AG08396 (cell line): ENCODE data around the gene LAYN.

Source experiments
- DNase-seq: peaks from one replicate; pipeline ENCODE4 v3.0.0; 2012; ENCODE audit warnings: low spot score, mixed read lengths

LAYN gene

GRCh38 chr11:111531136-111531535 is 9.4 kb upstream of the LAYN start:
- no peak for DNase-seq

DNA sequence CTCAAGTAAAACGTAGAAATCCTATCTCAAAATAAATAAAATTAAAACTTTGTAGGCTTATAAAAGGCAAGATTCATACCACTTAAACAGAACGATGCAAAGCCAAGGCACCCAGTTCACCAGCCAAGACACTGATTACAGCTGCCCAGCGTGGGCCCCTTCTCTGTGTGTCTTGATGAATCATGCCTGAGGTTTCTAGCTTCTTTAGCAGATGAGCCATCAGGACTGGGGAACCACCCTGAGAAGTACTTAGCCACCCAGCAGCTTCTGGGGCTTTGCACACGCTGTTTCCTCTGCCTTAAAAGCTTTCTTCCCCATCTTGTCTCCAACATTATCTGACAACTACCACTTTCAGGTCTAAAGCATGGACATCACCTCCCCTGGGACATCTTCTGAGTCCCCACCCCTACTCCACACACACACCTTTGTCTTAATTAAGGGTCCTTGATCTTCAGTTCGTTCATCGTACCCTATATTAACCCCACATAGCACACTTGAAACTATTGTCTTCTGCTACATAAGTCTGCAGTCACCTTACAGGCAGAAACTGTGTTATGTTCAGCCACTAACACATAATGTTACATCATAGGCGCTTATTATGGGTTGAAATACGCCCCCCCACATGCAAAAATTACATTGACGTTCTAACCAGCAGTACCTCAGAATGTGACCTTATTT is 8.7 kb upstream of the LAYN start:
- DNase-seq: peak; percentile 80

DNA sequence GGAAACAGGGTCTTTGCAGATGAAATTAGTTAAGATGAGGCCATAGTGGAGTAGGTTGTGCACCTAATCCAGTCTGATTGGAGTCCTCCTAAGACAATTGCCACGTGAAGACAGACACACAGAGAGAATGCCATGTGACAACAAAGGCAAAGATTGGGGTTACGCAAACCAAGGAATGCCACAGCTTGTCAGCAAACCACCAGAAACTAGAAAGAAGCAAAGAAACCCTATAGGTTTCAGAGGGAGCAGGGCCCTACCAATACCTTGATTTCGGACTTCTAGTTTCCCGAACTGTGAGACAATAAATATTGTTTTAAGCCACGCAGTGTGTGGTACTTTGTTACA is 8.2 kb upstream of the LAYN start:
- DNase-seq: no peak

- no peak for DNase-seq
Observed at GRCh38 chr11:111535281-111535680, 5.2 kb upstream of the LAYN start.

GRCh38 chr11:111537336-111537860 is 3.1 kb upstream of the LAYN start:
- DNase-seq: no peak

- no peak for DNase-seq
Observed at GRCh38 chr11:111538407-111539114, 2.0 kb upstream of the LAYN start.

GRCh38 chr11:111539426-111540113 is 950 bp upstream of the LAYN start:
- no peak for DNase-seq

DNA sequence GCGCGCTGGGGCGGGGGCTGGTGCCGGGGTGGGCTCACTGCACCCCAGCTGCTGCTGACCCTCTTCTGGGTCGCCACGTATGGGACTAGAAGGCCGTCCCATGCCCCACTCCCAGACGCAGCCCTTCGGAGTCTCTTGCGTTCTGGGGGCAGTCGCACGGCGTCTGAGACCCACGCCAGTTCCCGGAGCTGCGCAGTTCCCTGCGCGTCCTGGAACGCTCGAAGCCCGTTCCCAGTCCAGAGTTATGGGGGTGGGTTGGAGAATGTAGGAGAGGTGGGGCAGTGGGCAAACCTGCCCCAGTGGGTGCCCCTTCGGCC is 375 bp downstream of the LAYN start:
- DNase-seq: peak; percentile 37

GRCh38 chr11:111541254-111542061 is 938 bp downstream of the LAYN start:
- peak; percentile 71 for DNase-seq

- DNase-seq: no peak
Observed at GRCh38 chr11:111542606-111543275, 2.2 kb downstream of the LAYN start.

DNA sequence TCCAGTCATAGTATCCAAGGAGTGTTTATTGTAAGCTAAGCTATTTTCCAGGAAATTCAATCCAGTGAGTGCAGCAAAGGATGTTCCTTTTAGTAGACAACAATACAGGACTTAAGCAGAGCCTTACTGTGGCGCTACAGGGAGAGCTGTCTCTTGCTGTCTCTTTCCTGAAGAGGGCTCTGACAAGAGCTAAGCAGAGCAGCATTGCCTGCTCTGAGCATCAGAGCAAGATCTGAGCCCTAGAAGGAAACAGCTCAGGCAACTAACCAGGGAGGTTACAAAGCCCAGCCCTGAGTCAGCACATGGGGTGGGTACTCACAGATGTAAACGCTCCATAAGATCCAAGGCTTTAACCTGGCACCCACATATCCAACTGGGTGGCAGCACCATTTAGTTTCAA is 8.0 kb downstream of the LAYN start:
- no peak for DNase-seq

DNA sequence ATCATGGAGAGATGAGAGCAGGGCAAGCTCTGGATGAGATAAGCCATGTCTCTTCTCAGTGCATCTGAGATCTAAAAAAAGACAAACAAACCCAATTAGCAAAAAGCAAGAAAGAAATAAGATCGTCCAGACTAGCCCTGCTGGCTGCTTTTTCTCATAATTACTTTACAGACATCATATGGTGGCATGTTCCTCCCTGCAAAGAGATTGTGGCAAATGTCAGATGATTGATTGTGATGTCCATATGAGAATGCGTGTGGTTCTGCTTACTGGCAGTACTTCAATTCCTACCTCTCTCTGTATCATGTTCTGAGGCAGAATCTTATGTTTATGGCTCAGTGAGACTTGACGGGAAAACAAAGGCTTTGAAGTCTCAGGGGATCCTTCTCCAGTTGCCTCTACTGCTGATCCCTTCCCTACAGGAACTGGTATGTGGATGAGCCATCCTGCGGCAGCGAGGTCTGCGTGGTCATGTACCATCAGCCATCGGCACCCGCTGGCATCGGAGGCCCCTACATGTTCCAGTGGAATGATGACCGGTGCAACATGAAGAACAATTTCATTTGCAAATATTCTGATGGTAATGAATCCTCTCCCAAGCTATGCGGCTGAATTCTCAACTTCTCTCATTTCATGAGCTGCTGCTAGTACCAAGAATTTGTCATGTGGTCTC is 8.8 kb downstream of the LAYN start:
- DNase-seq: no peak

- DNase-seq: no peak
Observed at GRCh38 chr11:111549869-111550203, 9.3 kb downstream of the LAYN start.

DNA sequence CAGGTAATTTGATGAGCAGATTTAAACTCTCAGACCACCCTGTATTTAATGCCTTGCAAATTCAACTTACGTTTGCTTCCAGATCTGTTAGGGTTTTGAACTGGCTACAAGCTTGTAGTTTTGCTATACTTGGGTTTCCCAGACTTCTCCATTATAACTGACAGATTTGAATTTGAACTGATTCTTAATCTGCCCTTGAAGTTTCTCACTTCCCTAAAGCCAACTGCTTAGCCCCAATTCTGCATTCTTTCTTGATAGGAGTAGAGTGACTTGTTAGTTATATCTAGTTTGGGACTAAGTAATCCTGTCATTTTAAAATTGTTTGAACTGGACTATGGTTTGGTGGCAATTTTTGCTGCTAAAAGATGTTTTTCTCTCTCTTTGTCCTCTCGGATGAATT is 9.7 kb downstream of the LAYN start:
- DNase-seq: no peak

DNA sequence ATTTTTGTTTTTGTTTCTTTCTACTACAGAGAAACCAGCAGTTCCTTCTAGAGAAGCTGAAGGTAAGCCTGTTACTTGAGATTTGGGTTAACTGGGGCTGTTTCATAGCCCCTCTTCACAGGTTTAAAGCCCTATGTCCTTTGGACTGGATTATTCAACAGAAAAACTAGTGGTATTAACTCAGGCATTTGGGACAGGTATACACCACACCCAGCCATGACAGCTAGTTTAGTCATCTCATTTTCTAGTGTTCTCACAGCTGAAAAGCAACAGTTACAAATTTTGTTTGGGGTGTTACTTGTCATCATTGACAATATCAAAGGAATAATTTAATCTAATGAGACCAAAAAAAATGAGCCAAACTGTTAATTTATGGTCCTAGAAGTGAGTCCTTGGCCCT is 14.0 kb downstream of the LAYN start:
- DNase-seq: no peak

DNA sequence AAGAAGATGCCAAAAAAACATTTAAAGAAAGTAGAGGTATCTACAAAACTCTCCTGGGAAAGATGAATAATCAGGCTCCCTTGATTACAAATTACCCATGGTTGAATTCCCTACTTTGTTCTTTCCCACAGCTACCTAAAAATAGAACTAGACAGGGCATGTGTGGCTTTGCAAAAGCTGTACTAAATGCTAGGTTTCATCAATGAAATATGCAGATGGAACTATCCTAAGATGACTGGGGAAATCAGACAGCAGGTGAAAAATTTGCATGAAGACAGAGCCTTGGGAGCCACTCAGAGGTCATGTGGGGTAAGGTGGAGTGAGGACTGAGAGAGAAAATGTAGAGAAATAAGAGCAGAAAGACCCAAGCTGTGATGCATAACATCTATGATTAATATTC is 14.7 kb downstream of the LAYN start:
- no peak for DNase-seq

DNA sequence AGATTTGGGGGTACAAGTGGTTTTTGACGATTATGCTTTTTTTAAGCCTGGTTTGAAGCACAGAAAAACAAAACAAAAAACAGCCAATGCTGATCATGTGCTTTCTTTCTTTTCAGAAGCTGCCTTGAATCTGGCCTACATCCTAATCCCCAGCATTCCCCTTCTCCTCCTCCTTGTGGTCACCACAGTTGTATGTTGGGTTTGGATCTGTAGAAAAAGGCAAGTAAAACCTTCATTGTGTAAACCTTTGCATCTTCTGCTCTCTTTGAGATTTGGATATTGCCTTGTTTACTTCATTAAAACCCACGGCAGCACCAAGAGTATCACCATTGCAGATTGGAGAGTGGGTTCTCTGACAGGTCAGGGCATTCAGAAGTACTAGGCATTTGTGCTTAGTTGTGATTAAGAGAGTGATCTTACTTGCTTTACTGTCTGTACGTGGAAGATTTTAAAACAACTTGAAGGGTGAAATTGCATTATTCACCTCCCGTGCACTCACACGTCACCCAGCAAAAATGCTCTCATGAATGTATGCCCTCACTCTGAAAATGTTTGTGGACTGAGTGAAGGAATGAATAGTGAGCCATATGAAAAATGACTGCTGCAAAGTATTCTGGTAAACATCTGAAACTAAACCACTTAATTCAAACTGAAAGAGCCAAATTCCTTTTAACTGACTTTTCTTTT is 17.0 kb downstream of the LAYN start:
- peak; percentile 65 for DNase-seq

GRCh38 chr11:111559800-111560464 is 19.4 kb downstream of the LAYN start:
- no peak for DNase-seq

- DNase-seq: no peak
Observed at GRCh38 chr11:111560800-111561199, 20.3 kb downstream of the LAYN start.

DNA sequence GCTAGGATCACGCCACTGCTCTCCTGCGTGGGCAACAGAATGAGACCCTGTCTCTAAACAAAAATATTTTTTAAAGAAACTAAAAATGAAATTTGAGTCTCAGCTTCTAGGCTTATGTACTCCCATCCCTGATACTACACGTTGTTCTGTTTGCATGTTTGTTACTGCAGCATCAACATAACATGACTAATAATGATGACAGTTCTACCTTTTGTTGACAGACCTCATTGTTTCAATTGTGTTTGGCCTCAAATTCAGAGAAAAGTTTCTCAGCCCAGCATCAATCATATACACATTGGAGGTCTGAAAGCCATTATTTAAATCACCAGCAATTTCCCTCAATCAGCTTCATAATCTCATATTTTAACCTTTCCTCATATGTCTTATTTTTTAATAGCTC is 20.8 kb downstream of the LAYN start:
- no peak for DNase-seq
